Gastroesophageal sphincter (tissue), 3 donors: ENCODE measurements around the gene TSPYL2.

Experiments used
- CTCF ChIP-seq, 4 experiments: fragments of 200-600 bp in 2 of 4; fragments of 450-650 bp in 2 of 4; sonication (generic) in 1 of 4; IDR thresholded peaks; one replicate each; pipeline ENCODE4 v1.5.1; 2017 to 2019; ENCODE audit warnings: antibody characterized with exemption in 4 of 4, mild to moderate bottlenecking in 2 of 4, moderate library complexity in 2 of 4
- POLR2A ChIP-seq, 2 donors: fragments of 450-650 bp; IDR thresholded peaks; one replicate each; pipeline ENCODE4 v1.6.1; 2017; ENCODE audit warnings: antibody characterized with exemption in 2 of 2, mild to moderate bottlenecking in 2 of 2, moderate library complexity in 1 of 2
- POLR2AphosphoS5 ChIP-seq: sonication (generic); formaldehyde crosslinking; IDR thresholded peaks from one replicate; pipeline ENCODE4 v1.6.1; 2017; ENCODE audit warnings: antibody characterized with exemption

- TF ChIP-seq CTCF (IDR thresholded peaks at IDR 0.05), result no peak
- TF ChIP-seq POLR2AphosphoS5, result no peak
- TF ChIP-seq POLR2A (IDR thresholded peaks at IDR 0.05), result no peak
Measured at GRCh38 chrX:53073115-53073586, 9.0 kb upstream of the TSPYL2 start.
